Measurements from ENCODE around the gene RPS6KA1.

GRCh38 chr1:26603856-26604255, 74.3 kb downstream of the RPS6KA1 start:
- TF ChIP-seq CTCF (conservative IDR thresholded peaks at IDR 0.05), result no peak
- no peak for TF ChIP-seq EZH2 (IDR thresholded peaks at IDR 0.05; ENCODE audit: low read depth)
